Thoracic aorta (tissue), 2 donors: Measurements from ENCODE around the gene KCNIP4. TPM values are rescaled to one million over a fixed set of nuclear protein-coding genes. Genes with fewer than 3 reads are reported as not detected.

ENCODE experiments used
- ATAC-seq: fragments of 150-250 bp; one replicate; pipeline ENCODE4 v1.8.0; 2017; ENCODE audit warnings: low read depth; ENCODE audit not compliant: insufficient number of reproducible peaks, low FRiP score
- DNase-seq: peaks from one replicate; pipeline ENCODE4 v3.0.0-alpha.2; 2020; ENCODE audit warnings: low spot score
- H3K27ac ChIP-seq, 2 donors: fragments of 200-600 bp; sonication (generic); 1 replicate in 1 of 2; 2 replicates in 1 of 2; pipeline ENCODE4 v1.5.1; 2016; ENCODE audit warnings: mild to moderate bottlenecking in 2 of 2, moderate library complexity in 2 of 2
- H3K27me3 ChIP-seq: fragments of 200-600 bp; sonication (generic); replicated peaks from 2 replicates; pipeline ENCODE4 v1.6.0; 2016; ENCODE audit warnings: mild to moderate bottlenecking; ENCODE audit not compliant: insufficient read depth
- H3K36me3 ChIP-seq: fragments of 200-600 bp; sonication (generic); one replicate; pipeline ENCODE4 v1.5.1; 2016
- H3K4me1 ChIP-seq, 2 donors: fragments of 200-600 bp; sonication (generic); 1 replicate in 1 of 2; 2 replicates in 1 of 2; pipeline versions ENCODE4 v1.5.1 to v1.6.0; 2016; ENCODE audit warnings: low read depth in 2 of 2, mild to moderate bottlenecking in 1 of 2; ENCODE audit not compliant: control insufficient read depth in 1 of 2
- H3K4me3 ChIP-seq: fragments of 200-600 bp; sonication (generic); 2 replicates; pipeline ENCODE4 v1.5.1; 2016; ENCODE audit warnings: mild to moderate bottlenecking
- H3K9me3 ChIP-seq: fragments of 200-600 bp; sonication (generic); 2 replicates; pipeline ENCODE4 v1.5.1; 2016
- total RNA-seq, 2 donors: library from RNA; depleted of rRNA; stranded (reverse); fragments of >200 nt; gene quantifications; one replicate each; pipeline versions ENCODE4 v1.1.0 to v1.2.3, GENCODE V29; 2016
- TF ChIP-seq, protein P1 (sequence below): fragments of 200-600 bp; sonication (generic); IDR thresholded peaks from one replicate; pipeline ENCODE4 v1.5.1; 2019; ENCODE audit warnings: antibody characterized with exemption

The KCNIP4 gene
- total RNA-seq, 2 donors from 2014 or later: not detected

DNA sequence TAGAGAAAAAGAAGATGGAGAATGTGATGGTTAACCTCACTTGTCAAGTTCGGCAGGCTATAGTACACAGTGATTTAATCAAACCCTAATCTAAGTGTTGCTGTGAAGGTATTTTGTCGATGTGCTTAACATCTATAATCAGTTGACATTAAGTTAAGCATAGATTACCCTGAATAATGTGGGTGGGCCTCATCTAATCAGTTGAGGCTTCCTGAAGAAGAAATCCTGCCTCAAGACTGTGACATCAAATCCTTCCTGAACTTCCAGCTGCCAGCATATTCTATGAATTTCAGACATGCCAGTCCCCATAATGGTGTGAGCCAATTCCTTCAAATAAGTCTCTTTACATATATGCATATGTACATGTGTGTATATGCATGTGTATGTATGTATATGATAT is 1066.9 kb downstream of the KCNIP4 start:
- H3K9me3 ChIP-seq: no peaks in the 10 kb centered on the region
- no peaks in the 10 kb centered on the region for H3K36me3 ChIP-seq
- DNase-seq (no peak), ATAC-seq (no peak)
- TF ChIP-seq, protein P1, sequence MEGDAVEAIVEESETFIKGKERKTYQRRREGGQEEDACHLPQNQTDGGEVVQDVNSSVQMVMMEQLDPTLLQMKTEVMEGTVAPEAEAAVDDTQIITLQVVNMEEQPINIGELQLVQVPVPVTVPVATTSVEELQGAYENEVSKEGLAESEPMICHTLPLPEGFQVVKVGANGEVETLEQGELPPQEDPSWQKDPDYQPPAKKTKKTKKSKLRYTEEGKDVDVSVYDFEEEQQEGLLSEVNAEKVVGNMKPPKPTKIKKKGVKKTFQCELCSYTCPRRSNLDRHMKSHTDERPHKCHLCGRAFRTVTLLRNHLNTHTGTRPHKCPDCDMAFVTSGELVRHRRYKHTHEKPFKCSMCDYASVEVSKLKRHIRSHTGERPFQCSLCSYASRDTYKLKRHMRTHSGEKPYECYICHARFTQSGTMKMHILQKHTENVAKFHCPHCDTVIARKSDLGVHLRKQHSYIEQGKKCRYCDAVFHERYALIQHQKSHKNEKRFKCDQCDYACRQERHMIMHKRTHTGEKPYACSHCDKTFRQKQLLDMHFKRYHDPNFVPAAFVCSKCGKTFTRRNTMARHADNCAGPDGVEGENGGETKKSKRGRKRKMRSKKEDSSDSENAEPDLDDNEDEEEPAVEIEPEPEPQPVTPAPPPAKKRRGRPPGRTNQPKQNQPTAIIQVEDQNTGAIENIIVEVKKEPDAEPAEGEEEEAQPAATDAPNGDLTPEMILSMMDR: no peak
- no peak overlapping the region for H3K27ac ChIP-seq
- H3K27me3 ChIP-seq: no peaks in the 10 kb centered on the region
- H3K4me1 ChIP-seq: no peaks in the 10 kb centered on the region
- no peak overlapping the region for H3K4me3 ChIP-seq

GRCh38 chr4:20878806-20879205 is 1069.8 kb downstream of the KCNIP4 start:
- no peaks in the 10 kb centered on the region for H3K4me1 ChIP-seq
- no peaks in the 10 kb centered on the region for H3K27me3 ChIP-seq
- no peak for DNase-seq
- TF ChIP-seq, protein P1: no peak
- no peaks in the 10 kb centered on the region for H3K36me3 ChIP-seq
- H3K4me3 ChIP-seq: no peak overlapping the region
- H3K27ac ChIP-seq: no peak overlapping the region
- no peaks in the 10 kb centered on the region for H3K9me3 ChIP-seq
- no peak for ATAC-seq

DNA sequence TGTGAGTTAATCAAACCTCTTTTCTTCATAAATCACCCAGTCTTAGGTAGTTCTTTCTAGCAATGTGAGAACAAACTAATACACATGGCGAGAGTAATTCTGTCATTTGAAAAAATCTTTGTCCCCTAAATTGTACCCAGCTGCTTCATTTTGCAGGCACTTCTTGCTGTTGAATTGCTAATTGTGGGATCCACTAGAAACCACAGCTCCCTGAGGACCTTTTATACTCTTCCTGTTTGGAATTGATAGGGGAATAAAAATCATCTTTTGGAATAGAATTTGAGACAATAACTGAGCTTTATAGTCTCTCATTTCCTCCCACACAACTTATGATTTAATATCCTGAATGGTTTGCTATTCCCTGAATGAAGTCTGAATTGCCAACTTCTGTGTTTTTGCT is 1078.1 kb downstream of the KCNIP4 start:
- H3K27me3 ChIP-seq: no peaks in the 10 kb centered on the region
- ATAC-seq (no peak), DNase-seq (no peak)
- no peak overlapping the region for H3K4me3 ChIP-seq
- H3K4me1 ChIP-seq: no peaks in the 10 kb centered on the region
- TF ChIP-seq, protein P1: no peak
- no peaks in the 10 kb centered on the region for H3K36me3 ChIP-seq
- H3K9me3 ChIP-seq: no peaks in the 10 kb centered on the region
- no peak overlapping the region for H3K27ac ChIP-seq

- TF ChIP-seq, protein P1: no peak
- no peak for DNase-seq
Measured at GRCh38 chr4:20868108-20868507, 1080.5 kb downstream of the KCNIP4 start.

GRCh38 chr4:20860878-20861277 is 1087.7 kb downstream of the KCNIP4 start:
- Histone ChIP-seq H3K9me3 (no peaks in the 10 kb centered on the region), H3K4me3 (no peak overlapping the region), H3K36me3 (no peaks in the 10 kb centered on the region), H3K27me3 (no peaks in the 10 kb centered on the region), H3K27ac (no peak overlapping the region), H3K4me1 (no peaks in the 10 kb centered on the region)
- ATAC-seq (no peak), DNase-seq (no peak)
- TF ChIP-seq, protein P1: no peak

More at GRCh38 chr4:20868108-20868507, 1080.5 kb downstream of the KCNIP4 start:
- H3K4me3 ChIP-seq: no peak overlapping the region
- no peak for ATAC-seq
- no peaks in the 10 kb centered on the region for H3K27me3 ChIP-seq
- no peaks in the 10 kb centered on the region for H3K9me3 ChIP-seq
- no peaks in the 10 kb centered on the region for H3K36me3 ChIP-seq
- no peak overlapping the region for H3K27ac ChIP-seq
- no peaks in the 10 kb centered on the region for H3K4me1 ChIP-seq
